ENCODE results near the gene TNRC6A.

DNA sequence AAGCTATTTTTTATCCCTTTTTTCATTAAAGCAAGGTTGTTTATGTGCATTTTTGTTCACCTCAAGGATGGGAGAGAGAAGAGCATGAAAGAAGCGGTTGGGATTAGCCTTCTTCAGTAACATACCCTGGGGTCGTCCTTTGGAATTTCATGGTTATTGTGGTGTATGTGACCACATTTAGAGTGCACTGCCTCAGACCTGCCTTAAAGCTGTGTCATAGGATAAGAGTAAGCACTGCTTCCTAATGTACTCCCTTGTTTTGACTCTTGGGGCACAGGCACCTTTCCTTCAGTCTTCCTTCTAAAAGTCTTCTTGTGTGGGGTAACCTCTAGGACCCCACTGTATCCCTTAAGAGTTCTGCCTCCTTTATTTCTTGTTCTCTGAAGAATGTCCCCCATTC is 28.9 kb downstream of the TNRC6A start:
- TF ChIP-seq EZH2phosphoT487 (IDR thresholded peaks at IDR 0.05), result no peak
- TF ChIP-seq, protein P1, sequence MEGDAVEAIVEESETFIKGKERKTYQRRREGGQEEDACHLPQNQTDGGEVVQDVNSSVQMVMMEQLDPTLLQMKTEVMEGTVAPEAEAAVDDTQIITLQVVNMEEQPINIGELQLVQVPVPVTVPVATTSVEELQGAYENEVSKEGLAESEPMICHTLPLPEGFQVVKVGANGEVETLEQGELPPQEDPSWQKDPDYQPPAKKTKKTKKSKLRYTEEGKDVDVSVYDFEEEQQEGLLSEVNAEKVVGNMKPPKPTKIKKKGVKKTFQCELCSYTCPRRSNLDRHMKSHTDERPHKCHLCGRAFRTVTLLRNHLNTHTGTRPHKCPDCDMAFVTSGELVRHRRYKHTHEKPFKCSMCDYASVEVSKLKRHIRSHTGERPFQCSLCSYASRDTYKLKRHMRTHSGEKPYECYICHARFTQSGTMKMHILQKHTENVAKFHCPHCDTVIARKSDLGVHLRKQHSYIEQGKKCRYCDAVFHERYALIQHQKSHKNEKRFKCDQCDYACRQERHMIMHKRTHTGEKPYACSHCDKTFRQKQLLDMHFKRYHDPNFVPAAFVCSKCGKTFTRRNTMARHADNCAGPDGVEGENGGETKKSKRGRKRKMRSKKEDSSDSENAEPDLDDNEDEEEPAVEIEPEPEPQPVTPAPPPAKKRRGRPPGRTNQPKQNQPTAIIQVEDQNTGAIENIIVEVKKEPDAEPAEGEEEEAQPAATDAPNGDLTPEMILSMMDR (IDR thresholded peaks at IDR 0.05), result no peak
- no peak for TF ChIP-seq EZH2 (IDR thresholded peaks at IDR 0.05)
